Measurements from ENCODE around the gene SRC. TPM values are rescaled to one million over a fixed set of nuclear protein-coding genes. Genes with fewer than 3 reads are reported as not detected.

Gene SRC
- total RNA-seq, 1 experiment from 2014 or later = 185 TPM

DNA sequence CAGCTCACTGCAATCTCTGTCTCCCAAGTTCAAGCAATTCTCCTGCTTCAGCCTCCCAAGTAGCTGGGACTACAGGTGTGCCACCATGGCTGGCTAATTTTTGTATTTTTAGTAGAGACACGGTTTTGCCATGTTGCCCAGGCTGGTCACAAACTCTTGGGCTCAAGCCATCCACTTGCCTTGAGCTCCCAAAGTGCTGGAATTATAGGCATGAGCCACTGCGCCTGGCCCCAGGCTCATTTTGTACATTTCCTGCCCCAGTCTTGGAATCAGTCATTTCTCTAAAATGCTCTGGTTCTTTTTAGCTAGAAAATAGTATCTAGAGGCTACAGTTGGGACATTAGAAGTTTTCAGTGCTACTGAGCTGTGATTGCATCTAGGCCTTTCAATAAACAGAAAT is 43.0 kb upstream of the SRC start:
- intact Hi-C loops (cut with micrococcal nuclease; ENCODE audit: unreplicated experiment) = no loop called here
- no peak for DNase-seq
- Mint-ChIP-seq H3K27ac (ENCODE audit: unreplicated experiment) (no peak overlapping the region), H3K9me3 (ENCODE audit: low read depth, unreplicated experiment) (no peaks in the 10 kb centered on the region), H3K27me3 (ENCODE audit: unreplicated experiment) (no peaks in the 10 kb centered on the region), H3K36me3 (ENCODE audit: insufficient read depth, unreplicated experiment) (peaks cover 28% of the 10 kb centered on the region), H3K4me3 (ENCODE audit: low read depth, unreplicated experiment) (no peak overlapping the region), H3K4me1 (ENCODE audit: low read depth, unreplicated experiment) (peaks cover 25% of the 10 kb centered on the region)
- BruUV-seq (replicated peaks) = no TSS peak
- TF ChIP-seq, protein P1, sequence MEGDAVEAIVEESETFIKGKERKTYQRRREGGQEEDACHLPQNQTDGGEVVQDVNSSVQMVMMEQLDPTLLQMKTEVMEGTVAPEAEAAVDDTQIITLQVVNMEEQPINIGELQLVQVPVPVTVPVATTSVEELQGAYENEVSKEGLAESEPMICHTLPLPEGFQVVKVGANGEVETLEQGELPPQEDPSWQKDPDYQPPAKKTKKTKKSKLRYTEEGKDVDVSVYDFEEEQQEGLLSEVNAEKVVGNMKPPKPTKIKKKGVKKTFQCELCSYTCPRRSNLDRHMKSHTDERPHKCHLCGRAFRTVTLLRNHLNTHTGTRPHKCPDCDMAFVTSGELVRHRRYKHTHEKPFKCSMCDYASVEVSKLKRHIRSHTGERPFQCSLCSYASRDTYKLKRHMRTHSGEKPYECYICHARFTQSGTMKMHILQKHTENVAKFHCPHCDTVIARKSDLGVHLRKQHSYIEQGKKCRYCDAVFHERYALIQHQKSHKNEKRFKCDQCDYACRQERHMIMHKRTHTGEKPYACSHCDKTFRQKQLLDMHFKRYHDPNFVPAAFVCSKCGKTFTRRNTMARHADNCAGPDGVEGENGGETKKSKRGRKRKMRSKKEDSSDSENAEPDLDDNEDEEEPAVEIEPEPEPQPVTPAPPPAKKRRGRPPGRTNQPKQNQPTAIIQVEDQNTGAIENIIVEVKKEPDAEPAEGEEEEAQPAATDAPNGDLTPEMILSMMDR (IDR thresholded peaks at IDR 0.05; ENCODE audit: unreplicated experiment) = no peak
- CTCF ChIA-PET = interaction anchor here (0.6 kb wide), 2 partner anchors 21 to 43 kb away, joined by 3 read pairs; partner anchors contain the start of gene SRC

DNA sequence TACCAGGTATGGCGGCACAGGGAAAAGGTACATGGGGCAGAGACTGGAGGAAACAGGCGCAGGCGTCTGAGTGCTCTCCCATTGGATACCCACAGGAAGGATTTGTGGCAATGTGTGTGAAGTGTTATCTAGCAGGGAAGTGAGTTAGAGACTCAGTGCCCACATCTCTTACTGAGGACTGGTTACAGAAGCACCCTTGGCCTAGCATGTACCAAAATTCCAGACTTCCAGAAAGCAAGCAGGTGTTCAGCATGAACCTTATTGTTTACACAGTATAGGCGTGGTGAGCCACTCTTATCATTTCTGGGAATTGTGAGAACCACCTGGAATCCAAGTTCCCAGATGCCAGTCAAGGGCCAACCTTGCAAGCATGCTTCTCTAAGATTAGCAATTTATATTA is 42.3 kb upstream of the SRC start:
- no peak overlapping the region for H3K4me3 Mint-ChIP-seq (ENCODE audit: low read depth, unreplicated experiment)
- intact Hi-C loops (cut with micrococcal nuclease; ENCODE audit: unreplicated experiment) = no loop called here
- no peaks in the 10 kb centered on the region for H3K27me3 Mint-ChIP-seq (ENCODE audit: unreplicated experiment)
- no peak overlapping the region for H3K27ac Mint-ChIP-seq (ENCODE audit: unreplicated experiment)
- H3K4me1 Mint-ChIP-seq (ENCODE audit: low read depth, unreplicated experiment) = peaks cover 32% of the 10 kb centered on the region
- BruUV-seq (replicated peaks) = no TSS peak
- H3K36me3 Mint-ChIP-seq (ENCODE audit: insufficient read depth, unreplicated experiment) = peaks cover 30% of the 10 kb centered on the region
- CTCF ChIA-PET = interaction anchor here (0.6 kb wide), 1 partner anchor 42 kb away, joined by 3 read pairs; the partner anchor contains the start of gene SRC
- no peak for DNase-seq
- H3K9me3 Mint-ChIP-seq (ENCODE audit: low read depth, unreplicated experiment) = no peaks in the 10 kb centered on the region
- TF ChIP-seq, protein P1 (IDR thresholded peaks at IDR 0.05; ENCODE audit: unreplicated experiment) = no peak

DNA sequence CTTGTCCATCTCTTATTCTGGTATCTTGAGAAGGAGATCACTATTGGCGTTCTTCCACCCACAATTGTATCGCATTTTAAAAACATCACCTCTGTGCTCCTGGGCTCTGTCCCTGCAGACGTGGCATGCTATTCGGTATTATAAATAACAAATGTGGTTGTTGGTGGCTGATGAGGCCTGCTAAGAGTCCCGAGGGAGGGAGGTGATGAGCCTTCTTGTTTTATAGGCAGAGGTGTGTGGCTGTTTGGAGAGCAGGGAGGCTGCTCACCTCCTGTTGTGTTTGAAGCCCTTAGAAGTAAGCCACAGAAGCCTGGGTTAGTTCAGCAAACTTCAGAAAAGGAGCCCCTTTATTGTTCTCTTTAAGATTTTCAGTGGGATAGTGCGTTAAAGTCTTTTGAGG is 40.9 kb upstream of the SRC start:
- intact Hi-C loops (cut with micrococcal nuclease; ENCODE audit: unreplicated experiment) = no loop called here
- H3K9me3 Mint-ChIP-seq (ENCODE audit: low read depth, unreplicated experiment) = no peaks in the 10 kb centered on the region
- no TSS peak for BruUV-seq (replicated peaks)
- H3K4me3 Mint-ChIP-seq (ENCODE audit: low read depth, unreplicated experiment) = no peak overlapping the region
- H3K27me3 Mint-ChIP-seq (ENCODE audit: unreplicated experiment) = no peaks in the 10 kb centered on the region
- TF ChIP-seq, protein P1 (IDR thresholded peaks at IDR 0.05; ENCODE audit: unreplicated experiment) = no peak
- no peak overlapping the region for H3K27ac Mint-ChIP-seq (ENCODE audit: unreplicated experiment)
- H3K36me3 Mint-ChIP-seq (ENCODE audit: insufficient read depth, unreplicated experiment) = peaks cover 44% of the 10 kb centered on the region
- no peak for DNase-seq
- CTCF ChIA-PET = no interaction called here
- H3K4me1 Mint-ChIP-seq (ENCODE audit: low read depth, unreplicated experiment) = peaks cover 42% of the 10 kb centered on the region

DNA sequence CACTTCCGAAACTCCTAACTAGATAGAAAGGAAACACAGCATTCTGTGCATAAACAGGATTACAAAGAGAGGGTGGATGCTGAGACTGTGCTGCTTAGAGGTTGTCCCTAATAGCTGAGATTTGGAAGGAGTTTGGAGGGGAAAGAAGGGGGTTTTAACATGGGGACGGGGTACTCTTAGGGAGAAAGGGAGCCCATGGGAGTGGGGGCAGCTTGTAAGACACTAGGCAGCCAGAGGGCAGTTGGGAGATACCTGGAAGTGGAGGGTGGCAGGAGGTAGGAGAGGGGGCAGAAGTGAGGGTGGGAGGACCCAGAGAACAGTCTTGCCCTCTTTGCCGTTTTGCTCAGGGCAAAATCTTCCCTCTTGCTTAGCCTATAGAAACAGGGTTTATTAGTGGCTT is 40.1 kb upstream of the SRC start:
- peaks cover 52% of the 10 kb centered on the region for H3K36me3 Mint-ChIP-seq (ENCODE audit: insufficient read depth, unreplicated experiment)
- no peaks in the 10 kb centered on the region for H3K9me3 Mint-ChIP-seq (ENCODE audit: low read depth, unreplicated experiment)
- H3K4me3 Mint-ChIP-seq (ENCODE audit: low read depth, unreplicated experiment) = no peak overlapping the region
- TF ChIP-seq, protein P1 (IDR thresholded peaks at IDR 0.05; ENCODE audit: unreplicated experiment) = no peak
- DNase-seq = no peak
- no TSS peak for BruUV-seq (replicated peaks)
- no peak overlapping the region for H3K27ac Mint-ChIP-seq (ENCODE audit: unreplicated experiment)
- H3K27me3 Mint-ChIP-seq (ENCODE audit: unreplicated experiment) = no peaks in the 10 kb centered on the region
- CTCF ChIA-PET = no interaction called here
- peaks cover 40% of the 10 kb centered on the region for H3K4me1 Mint-ChIP-seq (ENCODE audit: low read depth, unreplicated experiment)
- intact Hi-C loops (cut with micrococcal nuclease; ENCODE audit: unreplicated experiment) = no loop called here
